Central memory CD8-positive, alpha-beta T cell (primary cell): ENCODE measurements around the gene MMP11.
"Not testable (repeated sequence)": the region's sequence is repeated elsewhere in the genome, so short reads cannot be mapped to it uniquely, and the experiment has no call there.

ENCODE experiments used
- ATAC-seq: fragments of 150-1000 bp; cut with Tn5 transposase; replicated peaks from 2 replicates; pipeline ENCODE4 v1.10.0; 2022; ENCODE audit warnings: mild to moderate bottlenecking, moderate FRiP score, moderate number of reproducible peaks; ENCODE audit not compliant: poor library complexity, severe bottlenecking; ENCODE audit errors: extremely low read depth
- DNase-seq, 2 donors: peaks; one replicate each; pipeline ENCODE4 v3.0.0; 2021; ENCODE audit warnings: low spot score in 2 of 2
- H3K27ac Mint-ChIP-seq: one replicate; pipeline ENCODE4 v1.8.0; 2022; ENCODE audit warnings: low read depth, mild to moderate bottlenecking, moderate library complexity, mixed read lengths
- H3K27me3 Mint-ChIP-seq: one replicate; pipeline ENCODE4 v1.8.0; 2022; ENCODE audit warnings: mixed read lengths
- H3K36me3 Mint-ChIP-seq: one replicate; pipeline ENCODE4 v1.8.0; 2022; ENCODE audit warnings: mild to moderate bottlenecking, moderate library complexity, mixed read lengths; ENCODE audit not compliant: insufficient read depth
- H3K4me1 Mint-ChIP-seq: one replicate; pipeline ENCODE4 v1.8.0; 2022; ENCODE audit warnings: mixed read lengths
- H3K4me3 Mint-ChIP-seq: one replicate; pipeline ENCODE4 v1.8.0; 2022; ENCODE audit warnings: mild to moderate bottlenecking, moderate library complexity, mixed read lengths
- H3K9me3 Mint-ChIP-seq: one replicate; pipeline ENCODE4 v1.8.0; 2022; ENCODE audit warnings: mixed read lengths

Gene MMP11

GRCh38 chr22:23772649-23773473, at the start of gene MMP11:
Gene MMP11, plus strand, starts transcription at chr22:23772849. Its CDS starts 22 bp downstream, at chr22:23772871.
- peaks cover 4% of the 10 kb centered on the region for H3K36me3 Mint-ChIP-seq
- ATAC-seq, result peak; percentile 57
- no peak for DNase-seq
- H3K9me3 Mint-ChIP-seq, result no peaks in the 10 kb centered on the region
- peak within 1 kb of the TSS; percentile 5 for H3K27ac Mint-ChIP-seq
- no peaks in the 10 kb centered on the region for H3K27me3 Mint-ChIP-seq
- H3K4me1 Mint-ChIP-seq, result peaks cover 9% of the 10 kb centered on the region
- H3K4me3 Mint-ChIP-seq, result peak within 1 kb of the TSS; percentile 56

GRCh38 chr22:23728108-23728507, 44.5 kb upstream of the MMP11 start:
- H3K27ac Mint-ChIP-seq, H3K9me3 Mint-ChIP-seq, H3K4me3 Mint-ChIP-seq, ATAC-seq, DNase-seq, H3K27me3 Mint-ChIP-seq, H3K36me3 Mint-ChIP-seq, H3K4me1 Mint-ChIP-seq: not testable (repeated sequence)

- H3K36me3 Mint-ChIP-seq, result no peaks in the 10 kb centered on the region
- no peaks in the 10 kb centered on the region for H3K9me3 Mint-ChIP-seq
- no peaks in the 10 kb centered on the region for H3K27me3 Mint-ChIP-seq
- no peak for DNase-seq
- no peak overlapping the region for H3K27ac Mint-ChIP-seq
- no peak for ATAC-seq
- no peaks in the 10 kb centered on the region for H3K4me1 Mint-ChIP-seq
- H3K4me3 Mint-ChIP-seq, result no peak overlapping the region
Measured at GRCh38 chr22:23737696-23738095, 35.0 kb upstream of the MMP11 start.

- no peaks in the 10 kb centered on the region for H3K9me3 Mint-ChIP-seq
- DNase-seq (no peak), ATAC-seq (no peak)
- no peak overlapping the region for H3K27ac Mint-ChIP-seq
- no peaks in the 10 kb centered on the region for H3K27me3 Mint-ChIP-seq
- peaks cover 11% of the 10 kb centered on the region for H3K36me3 Mint-ChIP-seq
- peaks cover 6% of the 10 kb centered on the region for H3K4me1 Mint-ChIP-seq
- no peak overlapping the region for H3K4me3 Mint-ChIP-seq
Measured at GRCh38 chr22:23742505-23743264, 30.0 kb upstream of the MMP11 start.

GRCh38 chr22:23743303-23743705, 29.3 kb upstream of the MMP11 start:
- peaks cover 11% of the 10 kb centered on the region for H3K36me3 Mint-ChIP-seq
- H3K4me3 Mint-ChIP-seq, result no peak overlapping the region
- no peak for ATAC-seq
- no peak overlapping the region for H3K27ac Mint-ChIP-seq
- no peaks in the 10 kb centered on the region for H3K9me3 Mint-ChIP-seq
- peaks cover 6% of the 10 kb centered on the region for H3K4me1 Mint-ChIP-seq
- no peak for DNase-seq
- no peaks in the 10 kb centered on the region for H3K27me3 Mint-ChIP-seq

GRCh38 chr22:23744001-23744400, 28.6 kb upstream of the MMP11 start:
- no peaks in the 10 kb centered on the region for H3K9me3 Mint-ChIP-seq
- peaks cover 6% of the 10 kb centered on the region for H3K4me1 Mint-ChIP-seq
- ATAC-seq, result no peak
- H3K27me3 Mint-ChIP-seq, result no peaks in the 10 kb centered on the region
- H3K36me3 Mint-ChIP-seq, result peaks cover 11% of the 10 kb centered on the region
- H3K4me3 Mint-ChIP-seq, result no peak overlapping the region
- DNase-seq, result no peak
- H3K27ac Mint-ChIP-seq, result no peak overlapping the region

GRCh38 chr22:23744485-23744884, 28.2 kb upstream of the MMP11 start:
- no peak overlapping the region for H3K27ac Mint-ChIP-seq
- DNase-seq, result no peak
- H3K27me3 Mint-ChIP-seq, result no peaks in the 10 kb centered on the region
- no peaks in the 10 kb centered on the region for H3K9me3 Mint-ChIP-seq
- peaks cover 7% of the 10 kb centered on the region for H3K4me1 Mint-ChIP-seq
- no peak for ATAC-seq
- H3K36me3 Mint-ChIP-seq, result peaks cover 11% of the 10 kb centered on the region
- no peak overlapping the region for H3K4me3 Mint-ChIP-seq

- H3K4me1 Mint-ChIP-seq, result peaks cover 19% of the 10 kb centered on the region
- no peaks in the 10 kb centered on the region for H3K9me3 Mint-ChIP-seq
- H3K27ac Mint-ChIP-seq, result no peak overlapping the region
- H3K36me3 Mint-ChIP-seq, result peaks cover 14% of the 10 kb centered on the region
- DNase-seq, result no peak
- H3K4me3 Mint-ChIP-seq, result no peak overlapping the region
- no peak for ATAC-seq
- H3K27me3 Mint-ChIP-seq, result no peaks in the 10 kb centered on the region
Measured at GRCh38 chr22:23745791-23746190, 26.9 kb upstream of the MMP11 start.

GRCh38 chr22:23749841-23750301, 22.8 kb upstream of the MMP11 start:
- peak overlapping the region; percentile 79 for H3K4me3 Mint-ChIP-seq
- peaks cover 19% of the 10 kb centered on the region for H3K4me1 Mint-ChIP-seq
- no peak for ATAC-seq

GRCh38 chr22:23750367-23750713, 22.3 kb upstream of the MMP11 start:
- peak overlapping the region; percentile 67 for H3K27ac Mint-ChIP-seq
- peaks cover 3% of the 10 kb centered on the region for H3K36me3 Mint-ChIP-seq
- H3K9me3 Mint-ChIP-seq, result no peaks in the 10 kb centered on the region
- no peaks in the 10 kb centered on the region for H3K27me3 Mint-ChIP-seq
- DNase-seq (no peak), ATAC-seq (no peak)
- H3K4me1 Mint-ChIP-seq, result peaks cover 15% of the 10 kb centered on the region
- H3K4me3 Mint-ChIP-seq, result peak overlapping the region; percentile 79

More at GRCh38 chr22:23749841-23750301, 22.8 kb upstream of the MMP11 start:
- Mint-ChIP-seq H3K9me3 (no peaks in the 10 kb centered on the region), H3K27ac (no peak overlapping the region), H3K36me3 (peaks cover 7% of the 10 kb centered on the region), H3K27me3 (no peaks in the 10 kb centered on the region)
- no peak for DNase-seq

GRCh38 chr22:23750714-23751440, 21.8 kb upstream of the MMP11 start, which contains the start of gene ZNF70:
Gene ZNF70, minus strand, starts transcription at chr22:23751112. Its CDS starts 5,972 bp downstream, at chr22:23745140.
- H3K4me3 Mint-ChIP-seq, result peak within 1 kb of the TSS; percentile 79
- no peaks in the 10 kb centered on the region for H3K9me3 Mint-ChIP-seq
- peaks cover 13% of the 10 kb centered on the region for H3K4me1 Mint-ChIP-seq
- H3K27me3 Mint-ChIP-seq, result no peaks in the 10 kb centered on the region
- H3K36me3 Mint-ChIP-seq, result peaks cover 3% of the 10 kb centered on the region
- peak; percentile 100 for ATAC-seq
- H3K27ac Mint-ChIP-seq, result peak within 1 kb of the TSS; percentile 67
- peak; percentile 73 to 74 for DNase-seq

GRCh38 chr22:23751441-23751996, 21.1 kb upstream of the MMP11 start:
- DNase-seq, result no peak
- Mint-ChIP-seq H3K27ac (peak overlapping the region; percentile 67), H3K36me3 (peaks cover 3% of the 10 kb centered on the region), H3K4me1 (peaks cover 13% of the 10 kb centered on the region), H3K4me3 (peak overlapping the region; percentile 79), H3K27me3 (no peaks in the 10 kb centered on the region), H3K9me3 (no peaks in the 10 kb centered on the region)
- no peak for ATAC-seq
